ENCODE measurements around the gene FBRSL1.

The FBRSL1 gene

DNA sequence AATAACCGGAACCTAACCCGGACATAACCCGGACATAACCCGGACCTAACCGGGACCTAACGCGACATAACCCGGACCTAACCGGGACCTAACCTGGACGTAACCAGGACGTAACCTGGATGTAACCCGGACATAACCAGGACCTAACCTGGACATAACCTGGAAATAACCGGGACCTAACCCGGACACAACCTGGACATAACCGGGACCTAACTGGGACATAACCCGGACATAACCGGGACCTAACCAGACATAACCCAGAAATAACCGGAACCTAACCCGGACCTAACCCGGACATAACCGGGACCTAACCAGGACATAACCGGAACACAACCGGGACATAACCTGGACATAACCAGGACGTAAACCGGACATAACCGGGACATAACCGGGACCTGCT is 6.7 kb upstream of the FBRSL1 start:
- Histone ChIP-seq H3K4me3 (ENCODE audit: low read length) (no peak overlapping the region), H3K36me3 (ENCODE audit: control insufficient read depth, low read depth, low read length) (no peaks in the 10 kb centered on the region), H3K4me1 (ENCODE audit: control insufficient read depth, low read depth, low read length) (peaks cover under 1% of the 10 kb centered on the region), H3K27me3 (ENCODE audit: control insufficient read depth, insufficient read depth, low read length) (peaks cover 99% of the 10 kb centered on the region), H3K9me3 (ENCODE audit: control insufficient read depth, low read depth, low read length) (no peaks in the 10 kb centered on the region), H3K27ac (ENCODE audit: low read length) (no peak overlapping the region), H3K9ac (ENCODE audit: low read length) (no peak overlapping the region)

DNA sequence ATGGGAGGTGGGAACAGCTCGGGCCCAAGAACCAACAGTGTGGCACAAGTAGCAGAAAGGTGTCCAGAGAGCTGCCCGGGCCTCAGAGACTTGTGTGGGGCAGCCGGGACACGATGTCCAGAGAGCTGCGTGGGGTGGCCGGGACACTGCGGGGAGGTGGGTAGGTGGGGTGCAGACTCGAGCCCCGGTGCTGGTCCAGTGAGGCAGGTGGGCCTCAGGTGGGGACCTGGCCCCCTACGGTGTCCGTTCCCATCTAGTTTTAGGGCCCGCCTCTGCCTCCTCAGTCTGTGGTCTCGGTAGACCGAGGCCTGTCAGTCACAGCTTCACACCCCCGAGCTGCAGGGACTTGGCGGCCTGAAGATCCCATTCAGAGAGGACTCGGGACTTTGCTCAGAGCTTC is 6.3 kb upstream of the FBRSL1 start:
- Histone ChIP-seq H3K9ac (ENCODE audit: low read length) (no peak overlapping the region), H3K9me3 (ENCODE audit: control insufficient read depth, low read depth, low read length) (no peaks in the 10 kb centered on the region), H3K4me1 (ENCODE audit: control insufficient read depth, low read depth, low read length) (peaks cover 5% of the 10 kb centered on the region), H3K27ac (ENCODE audit: low read length) (no peak overlapping the region), H3K36me3 (ENCODE audit: control insufficient read depth, low read depth, low read length) (no peaks in the 10 kb centered on the region), H3K27me3 (ENCODE audit: control insufficient read depth, insufficient read depth, low read length) (peaks cover 100% of the 10 kb centered on the region), H3K4me3 (ENCODE audit: low read length) (no peak overlapping the region)

DNA sequence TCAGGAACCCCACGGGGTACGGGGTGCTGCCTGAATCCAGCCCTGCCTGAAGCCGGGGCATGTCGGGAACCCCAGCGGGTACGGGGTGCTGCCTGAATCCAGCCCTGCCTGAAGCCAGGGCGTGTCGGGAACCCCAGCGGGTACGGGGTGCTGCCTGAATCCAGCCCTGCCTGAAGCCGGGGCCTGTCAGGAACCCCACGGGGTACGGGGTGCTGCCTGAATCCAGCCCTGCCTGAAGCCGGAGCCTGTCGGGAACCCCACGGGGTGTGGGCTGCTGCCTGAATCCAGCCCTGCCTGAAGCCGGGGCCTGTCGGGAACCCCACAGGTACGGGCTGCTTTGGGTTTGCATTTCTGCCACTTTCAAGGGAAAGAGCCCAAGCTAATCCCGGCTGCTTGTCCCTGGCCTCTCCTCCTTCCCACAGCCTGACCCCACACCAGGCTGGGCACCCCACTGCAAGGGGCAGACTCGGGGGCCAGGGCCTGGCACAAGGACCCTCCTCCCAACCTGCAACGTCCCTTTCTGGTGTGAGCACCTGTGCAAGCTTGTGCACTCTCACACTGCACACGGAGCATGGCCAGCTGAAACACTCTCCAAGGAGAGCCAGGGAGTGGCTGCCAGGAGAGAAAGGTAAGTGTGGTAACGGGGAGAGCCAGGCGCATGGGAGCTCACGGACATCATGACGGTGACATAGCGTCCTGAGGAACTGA is 5.6 kb upstream of the FBRSL1 start:
- H3K36me3 ChIP-seq (ENCODE audit: control insufficient read depth, low read depth, low read length) = no peaks in the 10 kb centered on the region
- no peak overlapping the region for H3K27ac ChIP-seq (ENCODE audit: low read length)
- H3K4me1 ChIP-seq (ENCODE audit: control insufficient read depth, low read depth, low read length) = peaks cover 7% of the 10 kb centered on the region
- no peak overlapping the region for H3K4me3 ChIP-seq (ENCODE audit: low read length)
- no peak overlapping the region for H3K9ac ChIP-seq (ENCODE audit: low read length)
- H3K27me3 ChIP-seq (ENCODE audit: control insufficient read depth, insufficient read depth, low read length) = peaks cover 100% of the 10 kb centered on the region
- H3K9me3 ChIP-seq (ENCODE audit: control insufficient read depth, low read depth, low read length) = no peaks in the 10 kb centered on the region

GRCh38 chr12:132484891-132485441 is 5.0 kb upstream of the FBRSL1 start:
- H3K4me1 ChIP-seq (ENCODE audit: control insufficient read depth, low read depth, low read length) = peaks cover 7% of the 10 kb centered on the region
- H3K27ac ChIP-seq (ENCODE audit: low read length) = no peak overlapping the region
- no peaks in the 10 kb centered on the region for H3K9me3 ChIP-seq (ENCODE audit: control insufficient read depth, low read depth, low read length)
- peaks cover 95% of the 10 kb centered on the region for H3K27me3 ChIP-seq (ENCODE audit: control insufficient read depth, insufficient read depth, low read length)
- no peak overlapping the region for H3K4me3 ChIP-seq (ENCODE audit: low read length)
- no peak overlapping the region for H3K9ac ChIP-seq (ENCODE audit: low read length)
- no peaks in the 10 kb centered on the region for H3K36me3 ChIP-seq (ENCODE audit: control insufficient read depth, low read depth, low read length)

GRCh38 chr12:132485619-132486018 is 4.3 kb upstream of the FBRSL1 start:
- no peak overlapping the region for H3K27ac ChIP-seq (ENCODE audit: low read length)
- H3K36me3 ChIP-seq (ENCODE audit: control insufficient read depth, low read depth, low read length) = no peaks in the 10 kb centered on the region
- no peak overlapping the region for H3K9ac ChIP-seq (ENCODE audit: low read length)
- H3K27me3 ChIP-seq (ENCODE audit: control insufficient read depth, insufficient read depth, low read length) = peaks cover 89% of the 10 kb centered on the region
- peaks cover 7% of the 10 kb centered on the region for H3K4me1 ChIP-seq (ENCODE audit: control insufficient read depth, low read depth, low read length)
- no peak overlapping the region for H3K4me3 ChIP-seq (ENCODE audit: low read length)
- H3K9me3 ChIP-seq (ENCODE audit: control insufficient read depth, low read depth, low read length) = no peaks in the 10 kb centered on the region

DNA sequence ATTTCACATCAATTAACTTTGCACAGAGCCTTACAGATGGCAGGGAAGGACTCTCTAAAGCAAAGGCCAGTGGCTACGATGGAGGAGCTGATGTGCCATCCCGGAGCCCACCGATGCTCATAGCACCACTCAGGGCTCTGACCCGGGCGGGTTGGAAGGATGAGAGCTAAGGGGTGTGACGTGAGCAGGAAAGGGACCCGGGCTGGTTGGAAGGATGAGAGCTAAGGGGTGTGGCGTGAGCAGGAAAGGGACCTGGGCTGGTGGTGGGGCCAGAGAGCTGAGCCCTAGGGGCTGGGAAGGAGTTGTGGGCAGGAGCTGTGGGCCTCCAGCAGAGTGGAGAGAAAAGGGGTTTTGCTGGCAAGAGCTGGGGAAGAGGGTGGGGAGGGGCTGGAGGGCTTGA is 3.8 kb upstream of the FBRSL1 start:
- no peak overlapping the region for H3K27ac ChIP-seq (ENCODE audit: low read length)
- no peak overlapping the region for H3K9ac ChIP-seq (ENCODE audit: low read length)
- peaks cover 88% of the 10 kb centered on the region for H3K27me3 ChIP-seq (ENCODE audit: control insufficient read depth, insufficient read depth, low read length)
- no peaks in the 10 kb centered on the region for H3K36me3 ChIP-seq (ENCODE audit: control insufficient read depth, low read depth, low read length)
- no peak overlapping the region for H3K4me3 ChIP-seq (ENCODE audit: low read length)
- H3K9me3 ChIP-seq (ENCODE audit: control insufficient read depth, low read depth, low read length) = no peaks in the 10 kb centered on the region
- peaks cover 7% of the 10 kb centered on the region for H3K4me1 ChIP-seq (ENCODE audit: control insufficient read depth, low read depth, low read length)

- no peak overlapping the region for H3K27ac ChIP-seq (ENCODE audit: low read length)
- H3K4me1 ChIP-seq (ENCODE audit: control insufficient read depth, low read depth, low read length) = peaks cover 7% of the 10 kb centered on the region
- no peaks in the 10 kb centered on the region for H3K36me3 ChIP-seq (ENCODE audit: control insufficient read depth, low read depth, low read length)
- no peaks in the 10 kb centered on the region for H3K9me3 ChIP-seq (ENCODE audit: control insufficient read depth, low read depth, low read length)
- peaks cover 88% of the 10 kb centered on the region for H3K27me3 ChIP-seq (ENCODE audit: control insufficient read depth, insufficient read depth, low read length)
- H3K4me3 ChIP-seq (ENCODE audit: low read length) = no peak overlapping the region
- no peak overlapping the region for H3K9ac ChIP-seq (ENCODE audit: low read length)
These were observed 3.4 kb upstream of the FBRSL1 start for GRCh38 chr12:132486576-132486975.

- Histone ChIP-seq H3K27me3 (ENCODE audit: control insufficient read depth, insufficient read depth, low read length) (peaks cover 81% of the 10 kb centered on the region), H3K27ac (ENCODE audit: low read length) (no peak overlapping the region), H3K4me1 (ENCODE audit: control insufficient read depth, low read depth, low read length) (peaks cover 7% of the 10 kb centered on the region), H3K9ac (ENCODE audit: low read length) (no peak overlapping the region), H3K4me3 (ENCODE audit: low read length) (no peak overlapping the region), H3K36me3 (ENCODE audit: control insufficient read depth, low read depth, low read length) (no peaks in the 10 kb centered on the region), H3K9me3 (ENCODE audit: control insufficient read depth, low read depth, low read length) (no peaks in the 10 kb centered on the region)
These were observed 2.6 kb upstream of the FBRSL1 start for GRCh38 chr12:132487311-132487741.

DNA sequence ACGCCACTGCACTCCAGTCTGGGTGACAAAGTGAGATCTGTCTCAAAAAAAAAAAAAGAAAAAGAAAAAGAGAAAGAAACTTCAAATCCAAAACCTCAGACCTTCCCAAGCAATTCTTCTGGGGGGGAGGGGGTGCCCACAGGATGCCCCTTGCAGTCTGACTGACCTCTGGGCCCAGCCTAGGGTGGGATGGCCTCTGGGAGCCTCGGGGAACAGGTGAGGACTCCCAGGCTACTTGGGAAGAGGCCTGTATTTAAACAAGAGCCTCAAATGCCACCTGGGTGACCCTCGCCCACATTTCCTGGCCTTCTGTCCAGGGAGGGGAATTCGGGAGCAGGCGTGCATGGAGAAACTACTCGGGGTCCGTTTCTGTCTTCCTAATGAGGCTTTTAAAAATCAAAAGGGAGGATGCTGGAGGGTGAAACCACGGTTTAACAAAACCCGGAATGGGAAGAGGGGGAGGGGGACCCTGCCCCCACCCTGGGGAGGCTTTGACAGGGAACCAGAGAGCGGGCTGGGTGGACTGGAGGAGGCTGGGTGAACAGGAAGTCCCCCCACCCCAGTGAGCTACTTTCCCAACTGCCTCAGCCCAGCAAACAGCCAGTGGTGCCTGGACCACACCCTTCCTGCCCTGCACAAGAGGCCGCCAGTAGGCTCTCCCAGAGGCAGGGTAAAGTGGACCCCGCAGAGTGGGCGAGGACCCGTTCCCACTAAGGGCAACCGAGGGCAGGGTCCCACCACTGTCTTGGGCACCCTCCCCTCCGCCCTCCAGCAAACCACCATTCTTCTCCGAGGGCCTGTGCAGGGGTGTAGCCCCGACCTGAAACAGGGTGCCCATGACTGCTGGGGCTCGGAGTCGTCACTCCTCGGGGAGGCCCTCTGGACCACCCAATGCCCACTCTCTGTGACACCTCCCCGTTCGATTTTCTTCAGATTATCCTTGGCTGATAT is 1.5 kb upstream of the FBRSL1 start:
- H3K9ac ChIP-seq (ENCODE audit: low read length) = no peak overlapping the region
- peaks cover 70% of the 10 kb centered on the region for H3K27me3 ChIP-seq (ENCODE audit: control insufficient read depth, insufficient read depth, low read length)
- peak overlapping the region; percentile 40 for H3K4me3 ChIP-seq (ENCODE audit: low read length)
- H3K27ac ChIP-seq (ENCODE audit: low read length) = no peak overlapping the region
- no peaks in the 10 kb centered on the region for H3K9me3 ChIP-seq (ENCODE audit: control insufficient read depth, low read depth, low read length)
- peaks cover 7% of the 10 kb centered on the region for H3K4me1 ChIP-seq (ENCODE audit: control insufficient read depth, low read depth, low read length)
- H3K36me3 ChIP-seq (ENCODE audit: control insufficient read depth, low read depth, low read length) = no peaks in the 10 kb centered on the region

GRCh38 chr12:132489078-132489601 is 811 bp upstream of the FBRSL1 start:
- H3K27me3 ChIP-seq (ENCODE audit: control insufficient read depth, insufficient read depth, low read length) = peaks cover 63% of the 10 kb centered on the region
- no peak overlapping the region for H3K9ac ChIP-seq (ENCODE audit: low read length)
- H3K36me3 ChIP-seq (ENCODE audit: control insufficient read depth, low read depth, low read length) = no peaks in the 10 kb centered on the region
- H3K27ac ChIP-seq (ENCODE audit: low read length) = no peak overlapping the region
- peak overlapping the region; percentile 40 for H3K4me3 ChIP-seq (ENCODE audit: low read length)
- peaks cover 7% of the 10 kb centered on the region for H3K4me1 ChIP-seq (ENCODE audit: control insufficient read depth, low read depth, low read length)
- no peaks in the 10 kb centered on the region for H3K9me3 ChIP-seq (ENCODE audit: control insufficient read depth, low read depth, low read length)

GRCh38 chr12:132490422-132491137 is 629 bp downstream of the FBRSL1 start:
- Histone ChIP-seq H3K27ac (ENCODE audit: low read length) (no peak overlapping the region), H3K9me3 (ENCODE audit: control insufficient read depth, low read depth, low read length) (no peaks in the 10 kb centered on the region), H3K36me3 (ENCODE audit: control insufficient read depth, low read depth, low read length) (no peaks in the 10 kb centered on the region), H3K27me3 (ENCODE audit: control insufficient read depth, insufficient read depth, low read length) (peaks cover 48% of the 10 kb centered on the region), H3K4me3 (ENCODE audit: low read length) (peak overlapping the region; percentile 64), H3K9ac (ENCODE audit: low read length) (no peak overlapping the region), H3K4me1 (ENCODE audit: control insufficient read depth, low read depth, low read length) (peaks cover 7% of the 10 kb centered on the region)
